Smooth muscle cell (in vitro differentiated cells): ENCODE measurements around the gene SLC7A8. TPM values are rescaled to one million over a fixed set of nuclear protein-coding genes. Genes with fewer than 3 reads are reported as not detected.
A peak's percentile ranks its signal among the peaks of the same experiment; 100 is the strongest.

Source experiments
- DNase-seq: peaks from one replicate; lab custom pipeline; 2025; ENCODE audit not compliant: unreplicated experiment; lab: John Stamatoyannopoulos, UW
- H2AFZ ChIP-seq: fragments of 200-600 bp; sonication (generic); 2 replicates; pipeline ENCODE4 v1.6.0; 2016; ENCODE audit warnings: antibody characterized with exemption, low read depth, mild to moderate bottlenecking
- H3F3A ChIP-seq: fragments of 200-600 bp; sonication (generic); 2 replicates; pipeline ENCODE4 v1.6.0; 2017; ENCODE audit warnings: antibody characterized with exemption, low read depth
- H3K27ac ChIP-seq: fragments of 200-600 bp; sonication (generic); 2 replicates; pipeline ENCODE4 v1.5.1; 2016; ENCODE audit warnings: low read depth, mild to moderate bottlenecking
- H3K27me3 ChIP-seq: fragments of 200-600 bp; sonication (generic); 2 replicates; pipeline ENCODE4 v1.6.1; 2016; ENCODE audit warnings: low read depth, mild to moderate bottlenecking
- H3K36me3 ChIP-seq: fragments of 200-600 bp; sonication (generic); 2 replicates; pipeline ENCODE4 v1.5.1; 2016; ENCODE audit warnings: low read depth
- H3K4me1 ChIP-seq: fragments of 200-600 bp; sonication (generic); 2 replicates; pipeline ENCODE4 v1.5.1; 2016; ENCODE audit warnings: low read depth
- H3K4me2 ChIP-seq: fragments of 200-600 bp; sonication (generic); 2 replicates; pipeline ENCODE4 v1.6.0; 2016; ENCODE audit warnings: mild to moderate bottlenecking
- H3K4me3 ChIP-seq: fragments of 200-600 bp; sonication (generic); 2 replicates; pipeline ENCODE4 v1.5.1; 2016; ENCODE audit warnings: mild to moderate bottlenecking
- H3K79me2 ChIP-seq: fragments of 200-600 bp; sonication (generic); 2 replicates; pipeline ENCODE4 v1.6.0; 2016; ENCODE audit warnings: low read depth, mild to moderate bottlenecking
- H3K9ac ChIP-seq: fragments of 200-600 bp; sonication (generic); 2 replicates; pipeline ENCODE4 v1.6.0; 2016; ENCODE audit warnings: low read depth
- H3K9me3 ChIP-seq: fragments of 200-600 bp; sonication (generic); replicated peaks from 2 replicates; pipeline ENCODE4 v1.5.1; 2016; ENCODE audit warnings: low read depth
- H4K20me1 ChIP-seq: fragments of 200-600 bp; sonication (generic); 2 replicates; pipeline ENCODE4 v1.6.0; 2016; ENCODE audit warnings: low read depth
- WGBS: methylation state at CpG from one replicate; pipeline ENCODE4 v1.1.7; 2016; ENCODE audit warnings: low lambda C conversion rate; 5-methylcytosine and 5-hydroxymethylcytosine counted together
- polyA plus RNA-seq: library from polyadenylated mRNA; unstranded; fragments of >200 nt; fragmentation: Nextera tagmentation; extraction: Ambion mirVana; gene quantifications from 2 replicates; pipeline ENCODE4 v1.2.1, GENCODE V29; 2016
- total RNA-seq: library from RNA; depleted of rRNA; stranded (reverse); fragments of >200 nt; gene quantifications from 2 replicates; pipeline ENCODE4 v1.2.3, GENCODE V29; 2014
- TF ChIP-seq, protein P1 (sequence below): fragments of 200-600 bp; sonication (generic); IDR thresholded peaks from 2 replicates; pipeline ENCODE4 v1.5.1; 2017; ENCODE audit warnings: borderline replicate concordance, mild to moderate bottlenecking, antibody characterized with exemption; ENCODE audit not compliant: insufficient read depth, poor library complexity, severe bottlenecking

Gene SLC7A8
- total and polyA plus RNA-seq, 2 experiments from 2014 or later: 16.4 to 26.0 TPM

GRCh38 chr14:23137813-23138535 is 45.5 kb downstream of the SLC7A8 start:
- no peak overlapping the region for H3K27ac ChIP-seq
- H3K4me1 ChIP-seq: no peaks in the 10 kb centered on the region
- no peak overlapping the region for H3K9ac ChIP-seq
- H3K36me3 ChIP-seq: no peaks in the 10 kb centered on the region
- WGBS: 68% methylated on average over 6 of the region's 6 CpGs
- no peak overlapping the region for H3K4me3 ChIP-seq
- H3K4me2 ChIP-seq: peak overlapping the region; percentile 12
- no peaks in the 10 kb centered on the region for H3K79me2 ChIP-seq
- no peaks in the 10 kb centered on the region for H3F3A ChIP-seq
- no peaks in the 10 kb centered on the region for H3K27me3 ChIP-seq
- H3K9me3 ChIP-seq: no peaks in the 10 kb centered on the region
- no peak for DNase-seq
- TF ChIP-seq, protein P1, sequence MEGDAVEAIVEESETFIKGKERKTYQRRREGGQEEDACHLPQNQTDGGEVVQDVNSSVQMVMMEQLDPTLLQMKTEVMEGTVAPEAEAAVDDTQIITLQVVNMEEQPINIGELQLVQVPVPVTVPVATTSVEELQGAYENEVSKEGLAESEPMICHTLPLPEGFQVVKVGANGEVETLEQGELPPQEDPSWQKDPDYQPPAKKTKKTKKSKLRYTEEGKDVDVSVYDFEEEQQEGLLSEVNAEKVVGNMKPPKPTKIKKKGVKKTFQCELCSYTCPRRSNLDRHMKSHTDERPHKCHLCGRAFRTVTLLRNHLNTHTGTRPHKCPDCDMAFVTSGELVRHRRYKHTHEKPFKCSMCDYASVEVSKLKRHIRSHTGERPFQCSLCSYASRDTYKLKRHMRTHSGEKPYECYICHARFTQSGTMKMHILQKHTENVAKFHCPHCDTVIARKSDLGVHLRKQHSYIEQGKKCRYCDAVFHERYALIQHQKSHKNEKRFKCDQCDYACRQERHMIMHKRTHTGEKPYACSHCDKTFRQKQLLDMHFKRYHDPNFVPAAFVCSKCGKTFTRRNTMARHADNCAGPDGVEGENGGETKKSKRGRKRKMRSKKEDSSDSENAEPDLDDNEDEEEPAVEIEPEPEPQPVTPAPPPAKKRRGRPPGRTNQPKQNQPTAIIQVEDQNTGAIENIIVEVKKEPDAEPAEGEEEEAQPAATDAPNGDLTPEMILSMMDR: no peak
- H2AFZ ChIP-seq: no peak overlapping the region
- H4K20me1 ChIP-seq: no peaks in the 10 kb centered on the region

GRCh38 chr14:23137192-23137812 is 46.2 kb downstream of the SLC7A8 start:
- Histone ChIP-seq H3K9ac (no peak overlapping the region), H3F3A (no peaks in the 10 kb centered on the region), H3K4me1 (no peaks in the 10 kb centered on the region), H3K4me3 (no peak overlapping the region), H3K27ac (no peak overlapping the region), H3K79me2 (no peaks in the 10 kb centered on the region), H3K36me3 (no peaks in the 10 kb centered on the region), H3K9me3 (no peaks in the 10 kb centered on the region), H3K27me3 (no peaks in the 10 kb centered on the region), H4K20me1 (no peaks in the 10 kb centered on the region), H2AFZ (no peak overlapping the region), H3K4me2 (no peak overlapping the region)
- WGBS: 98% methylated on average over 10 of the region's 11 CpGs
- TF ChIP-seq, protein P1: no peak
- no peak for DNase-seq

- H3F3A ChIP-seq: no peaks in the 10 kb centered on the region
- H3K9me3 ChIP-seq: no peaks in the 10 kb centered on the region
- no peak overlapping the region for H2AFZ ChIP-seq
- 89% methylated on average over 16 of the region's 16 CpGs for WGBS
- H3K27me3 ChIP-seq: no peaks in the 10 kb centered on the region
- no peak overlapping the region for H3K9ac ChIP-seq
- H3K4me3 ChIP-seq: no peak overlapping the region
- no peak overlapping the region for H3K27ac ChIP-seq
- DNase-seq: no peak
- no peaks in the 10 kb centered on the region for H4K20me1 ChIP-seq
- H3K4me1 ChIP-seq: no peaks in the 10 kb centered on the region
- no peak overlapping the region for H3K4me2 ChIP-seq
- TF ChIP-seq, protein P1: no peak
- no peaks in the 10 kb centered on the region for H3K79me2 ChIP-seq
- H3K36me3 ChIP-seq: no peaks in the 10 kb centered on the region
These were observed 46.8 kb downstream of the SLC7A8 start for GRCh38 chr14:23136566-23137133.

GRCh38 chr14:23132970-23133369 is 50.5 kb downstream of the SLC7A8 start:
- Histone ChIP-seq H3K36me3 (no peaks in the 10 kb centered on the region), H3K4me1 (no peaks in the 10 kb centered on the region), H3K79me2 (no peaks in the 10 kb centered on the region), H3K27ac (no peak overlapping the region), H4K20me1 (no peaks in the 10 kb centered on the region), H3K27me3 (no peaks in the 10 kb centered on the region), H3K9ac (no peak overlapping the region), H2AFZ (no peak overlapping the region), H3K4me3 (no peak overlapping the region), H3K9me3 (no peaks in the 10 kb centered on the region), H3K4me2 (no peak overlapping the region), H3F3A (no peaks in the 10 kb centered on the region)
- WGBS: 96% methylated on average over 8 of the region's 8 CpGs
- DNase-seq: no peak
- TF ChIP-seq, protein P1: no peak
